ENCODE measurements around the gene SLC7A1.

DNA sequence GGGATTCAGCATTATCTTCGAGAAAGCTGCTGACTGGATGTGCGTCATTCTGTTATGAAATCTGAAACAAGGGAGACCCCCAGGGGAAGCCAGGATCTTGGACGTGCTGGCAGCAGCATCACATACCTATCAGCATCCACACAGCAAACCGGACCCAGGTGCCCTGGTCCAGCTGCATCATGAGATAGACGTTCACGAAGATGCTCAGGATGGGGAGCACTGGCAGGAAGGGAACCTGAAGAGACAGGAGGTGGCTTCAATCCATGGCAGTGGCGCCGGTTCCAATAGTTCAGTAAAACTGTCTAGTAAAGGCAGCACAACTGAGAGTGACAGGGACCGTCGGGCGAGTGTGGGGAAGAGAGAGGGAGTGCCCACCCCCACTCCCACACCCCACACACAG lies 79.5 kb downstream of the SLC7A1 start:
- TF ChIP-seq FOXK2 (IDR thresholded peaks at IDR 0.05), result no peak
- no peak for TF ChIP-seq BHLHE40 (IDR thresholded peaks at IDR 0.05; ENCODE audit: borderline replicate concordance)
- no peak for TF ChIP-seq TARDBP (IDR thresholded peaks at IDR 0.05)
- TF ChIP-seq NFRKB (IDR thresholded peaks at IDR 0.05), result no peak
- no peak for TF ChIP-seq ELF4 (IDR thresholded peaks at IDR 0.05)
- no peak for TF ChIP-seq FOXA1 (IDR thresholded peaks at IDR 0.05)
- no peak for TF ChIP-seq CTBP1 (IDR thresholded peaks at IDR 0.05; ENCODE audit: borderline replicate concordance)
- TF ChIP-seq ARNT (IDR thresholded peaks at IDR 0.05), result no peak
- no peak for TF ChIP-seq SUZ12 (IDR thresholded peaks at IDR 0.05)
- no peak for TF ChIP-seq FOXM1 (IDR thresholded peaks at IDR 0.05; ENCODE audit: borderline replicate concordance)
- TF ChIP-seq SP1 (IDR thresholded peaks at IDR 0.05), result no peak
- no peak for TF ChIP-seq ZNF384 (IDR thresholded peaks at IDR 0.05)
